ENCODE data around the gene SLC6A19. TPM values are rescaled to one million over a fixed set of nuclear protein-coding genes. Genes with fewer than 3 reads are reported as not detected.

SLC6A19 gene
- total and polyA plus RNA-seq, 2 of the 13 experiments (the other 11 are each of a cell fraction or from before 2014, with no cell fraction given), result 0.02 TPM; not detected in 1

- in situ Hi-C loops (cut with HindIII; ENCODE audit: extremely low pct_ligation_motif_present, low pct_unique_long_range_greater_than_20kb), result no loop called here
- Histone ChIP-seq H3K27ac (ENCODE audit: extremely low read length, insufficient read depth, low read length) (no peak overlapping the region), H3K9ac (ENCODE audit: insufficient read depth, low read depth, low read length) (no peak overlapping the region), H3K4me2 (ENCODE audit: low read depth, low read length) (no peak overlapping the region), H2AFZ (ENCODE audit: low read length) (no peak overlapping the region), H3K36me3 (replicated peaks in 1 of 2; ENCODE audit: control insufficient read depth in 1 of 2, insufficient read depth in 2 of 2, low read length in 2 of 2) (no peaks in the 10 kb centered on the region), H3K79me2 (ENCODE audit: insufficient read depth, low read length) (no peaks in the 10 kb centered on the region), H3K27me3 (ENCODE audit: control insufficient read depth in 1 of 2, insufficient read depth in 2 of 2, low read length in 2 of 2) (peaks cover 15 to 76% of the 10 kb centered on the region in 2 experiments), H3K4me3 (replicated peaks in 1 of 3; ENCODE audit: insufficient read depth in 1 of 3, low read depth in 2 of 3, low read length in 3 of 3) (no peak overlapping the region), H3K4me1 (ENCODE audit: insufficient read depth, low read length) (peaks cover 16% of the 10 kb centered on the region), H3K9me3 (ENCODE audit: low read length) (no peaks in the 10 kb centered on the region), H4K20me1 (ENCODE audit: insufficient read depth, low read length) (no peaks in the 10 kb centered on the region)
- intact Hi-C loops (cut with micrococcal nuclease; ENCODE audit: unreplicated experiment), result loop anchor here (10.0 kb wide), 1 partner anchor 438 kb away; no protein-coding TSS in a partner anchor
- ChIA-PET POLR2A (interaction anchor here (0.7 kb wide), 1 partner anchor 24 kb away, joined by 3 read pairs; no protein-coding TSS in a partner anchor), CTCF (ENCODE audit: low intra/inter-chr PET ratio, low total read pairs) (no interaction called here)
- TF ChIP-seq CENPX (CRISPR knock-in tag; IDR thresholded peaks at IDR 0.05) (no peak), SP1 (IDR thresholded peaks at IDR 0.05) (no peak), SP1 (CRISPR knock-in tag; IDR thresholded peaks at IDR 0.05) (no peak), HMGXB3 (CRISPR knock-in tag; IDR thresholded peaks at IDR 0.05; ENCODE audit: borderline replicate concordance) (no peak)
- ATAC-seq, result no peak
- 55% methylated on average over 11 of the region's 49 CpGs for WGBS (ENCODE audit: low lambda C conversion rate)
- FAIRE-seq, result no peak
- BruUV-seq (replicated peaks), result no TSS peak
- DNase-seq (ENCODE audit: low spot score), result no peak
Measured at GRCh38 chr5:1206521-1207412, 5.4 kb downstream of the SLC6A19 start.

Data from HepG2 (cell line).